Measurements from ENCODE around the gene AP1G2. TPM values are rescaled to one million over a fixed set of nuclear protein-coding genes. Genes with fewer than 3 reads are reported as not detected.

The AP1G2 gene
- total and polyA plus RNA-seq, 2 of the 4 experiments (the other 2 are of a cell fraction) = 2.9 to 19.2 TPM

GRCh38 chr14:23602181-23603095 is 34.8 kb upstream of the AP1G2 start:
- no peak overlapping the region for H3K18ac ChIP-seq (ENCODE audit: low read depth, low read length)
- no peak overlapping the region for H3K27ac ChIP-seq (ENCODE audit: insufficient read depth, low read length)
- no peak overlapping the region for H2BK5ac ChIP-seq (ENCODE audit: low read depth, low read length, poor library complexity, severe bottlenecking)
- H2AFZ ChIP-seq (replicated peaks; ENCODE audit: low read length, poor library complexity) = no peak overlapping the region
- no peak overlapping the region for H4K5ac ChIP-seq (ENCODE audit: low read depth, low read length)
- DNase-seq (no peak), ATAC-seq (ENCODE audit: low read depth) (no peak)
- no peaks in the 10 kb centered on the region for H4K20me1 ChIP-seq (ENCODE audit: insufficient read depth, low read length)
- dilution Hi-C loops (cut with HindIII; ENCODE audit: low sequenced_read_pairs, unreplicated experiment) (no loop called here), intact Hi-C loops (cut with micrococcal nuclease) (no loop called here), in situ Hi-C loops (cut with MboI; ENCODE audit: low sequenced_read_pairs) (no loop called here)
- no peak overlapping the region for H3K4ac ChIP-seq (ENCODE audit: low read depth, low read length)
- no peak overlapping the region for H4K91ac ChIP-seq (ENCODE audit: insufficient read depth, low read depth, low read length)
- POLR2A ChIA-PET (ENCODE audit: unreplicated experiment) = no interaction called here
- H3K23ac ChIP-seq (ENCODE audit: low read depth, low read length) = no peak overlapping the region
- H3K27me3 ChIP-seq (ENCODE audit: control insufficient read depth, insufficient read depth, low read length) = peaks cover 1% of the 10 kb centered on the region; the same call in 1 of the 2 replicates
- H2BK120ac ChIP-seq (ENCODE audit: low read depth, low read length) = no peak overlapping the region
- no TSS peak for BruUV-seq (replicated peaks)
- no peaks in the 10 kb centered on the region for H3K9me1 ChIP-seq (ENCODE audit: insufficient read depth, low read length)
- H4K8ac ChIP-seq (ENCODE audit: low read depth in 2 of 2, low read length in 2 of 2) = no peak overlapping the region
- CTCF ChIA-PET = no interaction called here
- no peak overlapping the region for H2BK20ac ChIP-seq (ENCODE audit: low read depth, low read length)
- no peak overlapping the region for H2AK5ac ChIP-seq (ENCODE audit: low read depth, low read length)
- no peaks in the 10 kb centered on the region for H3K9me3 ChIP-seq (ENCODE audit: control insufficient read depth, insufficient read depth, low read length)
- TF ChIP-seq MXI1 (IDR thresholded peaks at IDR 0.05; ENCODE audit: borderline replicate concordance, low read depth, low read length) (no peak), FOS (IDR thresholded peaks at IDR 0.05; ENCODE audit: low read depth, low read length) (no peak), ELK1 (IDR thresholded peaks at IDR 0.05; ENCODE audit: borderline replicate concordance, low read depth, low read length) (no peak), RCOR1 (IDR thresholded peaks at IDR 0.05; ENCODE audit: insufficient replicate concordance, low read length) (no peak), CTCF (conservative IDR thresholded peaks at IDR 0.05; ENCODE audit: low read depth, low read length) (no peak), RFX5 (IDR thresholded peaks at IDR 0.05; ENCODE audit: low read depth, low read length) (no peak), POLR2A (IDR thresholded peaks at IDR 0.05; ENCODE audit: low read depth, low read length) (no peak), NFE2L2 (IDR thresholded peaks at IDR 0.05; ENCODE audit: low read depth, low read length) (no peak), SMC3 (IDR thresholded peaks at IDR 0.05; ENCODE audit: low read depth, low read length) (no peak), CEBPB (IDR thresholded peaks at IDR 0.05; ENCODE audit: low read depth, low read length) (no peak)
- TF ChIP-seq, protein P1, sequence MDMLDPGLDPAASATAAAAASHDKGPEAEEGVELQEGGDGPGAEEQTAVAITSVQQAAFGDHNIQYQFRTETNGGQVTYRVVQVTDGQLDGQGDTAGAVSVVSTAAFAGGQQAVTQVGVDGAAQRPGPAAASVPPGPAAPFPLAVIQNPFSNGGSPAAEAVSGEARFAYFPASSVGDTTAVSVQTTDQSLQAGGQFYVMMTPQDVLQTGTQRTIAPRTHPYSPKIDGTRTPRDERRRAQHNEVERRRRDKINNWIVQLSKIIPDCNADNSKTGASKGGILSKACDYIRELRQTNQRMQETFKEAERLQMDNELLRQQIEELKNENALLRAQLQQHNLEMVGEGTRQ (IDR thresholded peaks at IDR 0.05; ENCODE audit: low read depth, low read length) = no peak
- H3K36me3 ChIP-seq (ENCODE audit: control insufficient read depth, insufficient read depth, low read length) = no peaks in the 10 kb centered on the region
- no peak overlapping the region for H2BK15ac ChIP-seq (ENCODE audit: low read depth, low read length)
- no peak overlapping the region for H3K56ac ChIP-seq (ENCODE audit: extremely low read depth, insufficient read depth, low read length)
- H3K79me1 ChIP-seq (ENCODE audit: low read depth in 1 of 2, low read length in 2 of 2) = no peaks in the 10 kb centered on the region
- H2AK9ac ChIP-seq (replicated peaks; ENCODE audit: low read depth, low read length, poor library complexity) = no peak overlapping the region
- H3K4me2 ChIP-seq (ENCODE audit: low read depth, low read length) = no peak overlapping the region
- no peak overlapping the region for H3K14ac ChIP-seq (replicated peaks; ENCODE audit: low read depth, low read length)
- no peak overlapping the region for H3K4me3 ChIP-seq (ENCODE audit: insufficient read depth, low read depth, low read length)
- no peaks in the 10 kb centered on the region for H3K4me1 ChIP-seq (ENCODE audit: control insufficient read depth, insufficient read depth, low read length)
- H3K9ac ChIP-seq (ENCODE audit: low read depth, low read length) = no peak overlapping the region
- WGBS, 2 experiments (ENCODE audit: extremely low coverage in 2 of 2, insufficient read length in 1 of 2) = 58% methylated on average over 8 of the region's 12 CpGs; no CpG with 5 or more reads in 1 of the 2 experiments

All from IMR-90 (cell line).